ENCODE measurements around the gene TPI1.
"Not testable (repeated sequence)": the region's sequence is repeated elsewhere in the genome, so short reads cannot be mapped to it uniquely, and the experiment has no call there.

TPI1 gene

DNA sequence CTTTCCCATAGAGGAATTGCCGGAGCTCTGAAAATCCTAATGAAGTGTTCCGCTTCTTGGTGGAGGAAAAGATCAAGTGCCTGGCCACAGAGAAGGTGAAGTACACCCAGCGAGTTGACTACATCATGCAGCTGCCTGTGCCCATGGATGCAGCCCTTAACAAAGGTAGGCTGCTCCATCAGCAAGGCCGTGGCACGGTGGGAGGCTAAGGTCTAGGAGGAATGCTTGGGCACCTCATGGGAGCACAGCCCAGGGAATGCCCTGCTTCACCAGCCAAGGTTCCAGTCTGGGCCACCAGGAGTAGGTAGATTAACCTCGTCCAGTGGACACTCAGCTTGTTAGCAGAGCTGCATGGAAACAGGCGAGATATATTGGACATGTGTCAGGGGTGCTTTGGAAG is 6.4 kb upstream of the TPI1 start:
- no peaks in the 10 kb centered on the region for H3K27me3 Mint-ChIP-seq
- H3K9me3 Mint-ChIP-seq: no peaks in the 10 kb centered on the region
- no peak for DNase-seq
- no peak overlapping the region for H3K4me3 Mint-ChIP-seq
- no peaks in the 10 kb centered on the region for H3K4me1 Mint-ChIP-seq
- no peak overlapping the region for H3K27ac Mint-ChIP-seq
- H3K36me3 Mint-ChIP-seq: peaks cover 73% of the 10 kb centered on the region
- CTCF ChIA-PET: interaction anchor here (1.1 kb wide), 1 partner anchor 12 kb away, joined by 4 read pairs; the partner anchor contains the start of gene SPSB2

DNA sequence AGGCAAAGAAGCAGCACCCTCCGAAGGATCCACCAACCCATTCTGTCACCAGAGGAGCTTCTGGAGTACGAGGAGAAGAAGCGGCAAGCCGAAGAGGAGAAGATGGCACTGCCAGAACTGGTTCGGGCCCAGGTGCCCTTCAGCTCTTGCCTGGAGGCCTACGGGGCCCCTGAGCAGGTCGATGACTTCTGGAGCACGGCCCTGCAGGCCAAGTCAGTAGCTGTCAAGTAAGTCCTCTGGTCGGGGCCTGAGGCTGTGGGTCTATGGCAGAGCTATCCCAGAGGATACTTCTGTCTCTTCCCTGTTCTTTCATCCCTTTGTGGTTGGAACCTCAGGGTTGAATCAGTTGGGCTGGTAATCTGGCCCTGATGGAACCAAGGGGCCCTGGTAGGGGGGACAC is 5.9 kb upstream of the TPI1 start:
- no peaks in the 10 kb centered on the region for H3K27me3 Mint-ChIP-seq
- peaks cover under 1% of the 10 kb centered on the region for H3K4me1 Mint-ChIP-seq
- no peaks in the 10 kb centered on the region for H3K9me3 Mint-ChIP-seq
- peaks cover 68% of the 10 kb centered on the region for H3K36me3 Mint-ChIP-seq
- H3K27ac Mint-ChIP-seq: no peak overlapping the region
- H3K4me3 Mint-ChIP-seq: no peak overlapping the region
- DNase-seq: no peak
- CTCF ChIA-PET: interaction anchor here (1.1 kb wide), 1 partner anchor 11 kb away, joined by 4 read pairs; the partner anchor contains the start of gene SPSB2

- CTCF ChIA-PET: no interaction called here
- Mint-ChIP-seq H3K4me3 (no peak overlapping the region), H3K4me1 (peaks cover 10% of the 10 kb centered on the region), H3K27ac (no peak overlapping the region), H3K9me3 (no peaks in the 10 kb centered on the region), H3K27me3 (no peaks in the 10 kb centered on the region), H3K36me3 (peaks cover 59% of the 10 kb centered on the region)
- no peak for DNase-seq
These were observed 4.3 kb upstream of the TPI1 start for GRCh38 chr12:6863033-6863432.

GRCh38 chr12:6863586-6864321 is 3.6 kb upstream of the TPI1 start:
- H3K4me1 Mint-ChIP-seq: peaks cover 17% of the 10 kb centered on the region
- peaks cover 64% of the 10 kb centered on the region for H3K36me3 Mint-ChIP-seq
- H3K27ac Mint-ChIP-seq: no peak overlapping the region
- no peaks in the 10 kb centered on the region for H3K9me3 Mint-ChIP-seq
- H3K4me3 Mint-ChIP-seq: no peak overlapping the region
- no peaks in the 10 kb centered on the region for H3K27me3 Mint-ChIP-seq
- CTCF ChIA-PET: no interaction called here
- DNase-seq: no peak

- Mint-ChIP-seq H3K27ac (peak overlapping the region; percentile 17), H3K4me3 (peak overlapping the region; percentile 18)
- CTCF ChIA-PET: interaction anchor here (0.6 to 3.3 kb wide), 3 partner anchors 12 to 55 kb away, joined by 3 to 9 read pairs (median 4); partner anchors contain the start of gene USP5
These were observed 2.0 kb upstream of the TPI1 start for GRCh38 chr12:6865307-6865706.

GRCh38 chr12:6866163-6866919 is 990 bp upstream of the TPI1 start:
- Mint-ChIP-seq H3K27me3 (no peaks in the 10 kb centered on the region), H3K27ac (no peak overlapping the region), H3K4me3 (peak overlapping the region; percentile 95), H3K36me3 (peaks cover 73% of the 10 kb centered on the region), H3K9me3 (no peaks in the 10 kb centered on the region), H3K4me1 (peaks cover 43% of the 10 kb centered on the region)
- no peak for DNase-seq
- CTCF ChIA-PET: interaction anchor here (0.7 to 3.3 kb wide), 3 partner anchors 13 to 236 kb away, joined by 3 to 9 read pairs (median 3); no protein-coding TSS in a partner anchor

More at GRCh38 chr12:6865307-6865706, 2.0 kb upstream of the TPI1 start:
- Mint-ChIP-seq H3K4me1 (peaks cover 32% of the 10 kb centered on the region), H3K36me3 (peaks cover 72% of the 10 kb centered on the region)
- not testable (repeated sequence) for H3K27me3 Mint-ChIP-seq, H3K9me3 Mint-ChIP-seq, DNase-seq

- CTCF ChIA-PET: interaction anchor here (0.7 to 3.3 kb wide), 3 partner anchors 13 to 236 kb away, joined by 3 to 9 read pairs (median 3); no protein-coding TSS in a partner anchor
- no peak for DNase-seq
- Mint-ChIP-seq H3K4me1 (peaks cover 49% of the 10 kb centered on the region), H3K36me3 (peaks cover 77% of the 10 kb centered on the region), H3K27me3 (no peaks in the 10 kb centered on the region), H3K4me3 (peak overlapping the region; percentile 95), H3K9me3 (no peaks in the 10 kb centered on the region), H3K27ac (peak overlapping the region; percentile 95)
These were observed 365 bp upstream of the TPI1 start for GRCh38 chr12:6866920-6867412.

DNA sequence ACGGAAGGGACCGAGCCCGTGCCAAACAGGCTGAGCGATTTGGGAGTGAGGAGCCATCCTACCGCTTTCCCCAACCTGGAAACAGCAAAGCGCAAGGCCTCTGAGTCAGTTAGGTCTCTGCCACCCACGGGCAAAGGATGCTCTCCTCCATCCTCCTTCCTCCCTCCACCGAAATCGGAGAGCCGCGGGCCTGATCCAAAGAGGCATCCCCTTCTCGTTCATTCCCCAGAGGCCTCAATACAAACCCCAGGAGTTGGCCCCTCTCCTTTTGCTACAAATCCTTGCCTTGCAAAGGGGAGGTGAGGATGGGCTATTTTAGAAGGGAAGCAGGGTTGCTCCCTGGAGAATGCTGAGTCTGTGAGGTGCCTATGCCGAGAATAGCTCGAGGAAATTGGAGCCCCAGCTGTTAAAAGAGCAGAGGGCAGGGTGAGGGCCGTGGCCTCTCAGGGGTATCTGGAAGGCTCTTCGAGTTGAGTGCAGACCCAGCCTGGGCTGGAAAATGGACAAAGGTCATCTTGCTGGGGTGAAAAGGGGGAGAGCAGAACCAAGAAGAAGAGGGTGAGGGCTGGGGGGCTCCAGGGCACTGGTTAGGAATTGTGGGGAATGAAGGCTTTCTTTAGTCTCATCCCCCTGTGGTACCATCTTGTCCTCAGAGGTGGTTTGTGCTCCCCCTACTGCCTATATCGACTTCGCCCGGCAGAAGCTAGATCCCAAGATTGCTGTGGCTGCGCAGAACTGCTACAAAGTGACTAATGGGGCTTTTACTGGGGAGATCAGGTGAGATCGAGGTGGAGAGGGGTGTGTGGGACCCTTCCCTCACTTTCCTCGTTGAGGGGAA is 1.1 kb downstream of the TPI1 start:
- CTCF ChIA-PET: interaction anchor here (0.7 to 3.3 kb wide), 15 partner anchors 9 to 352 kb away, joined by 3 to 20 read pairs (median 4); partner anchors contain the start of genes C12orf57, CDCA3, MLF2 and RNU7-1
- no peaks in the 10 kb centered on the region for H3K9me3 Mint-ChIP-seq
- no peak for DNase-seq
- peaks cover 72% of the 10 kb centered on the region for H3K36me3 Mint-ChIP-seq
- H3K4me1 Mint-ChIP-seq: peaks cover 55% of the 10 kb centered on the region
- H3K4me3 Mint-ChIP-seq: peak overlapping the region; percentile 97
- H3K27me3 Mint-ChIP-seq: no peaks in the 10 kb centered on the region
- H3K27ac Mint-ChIP-seq: peak overlapping the region; percentile 89

DNA sequence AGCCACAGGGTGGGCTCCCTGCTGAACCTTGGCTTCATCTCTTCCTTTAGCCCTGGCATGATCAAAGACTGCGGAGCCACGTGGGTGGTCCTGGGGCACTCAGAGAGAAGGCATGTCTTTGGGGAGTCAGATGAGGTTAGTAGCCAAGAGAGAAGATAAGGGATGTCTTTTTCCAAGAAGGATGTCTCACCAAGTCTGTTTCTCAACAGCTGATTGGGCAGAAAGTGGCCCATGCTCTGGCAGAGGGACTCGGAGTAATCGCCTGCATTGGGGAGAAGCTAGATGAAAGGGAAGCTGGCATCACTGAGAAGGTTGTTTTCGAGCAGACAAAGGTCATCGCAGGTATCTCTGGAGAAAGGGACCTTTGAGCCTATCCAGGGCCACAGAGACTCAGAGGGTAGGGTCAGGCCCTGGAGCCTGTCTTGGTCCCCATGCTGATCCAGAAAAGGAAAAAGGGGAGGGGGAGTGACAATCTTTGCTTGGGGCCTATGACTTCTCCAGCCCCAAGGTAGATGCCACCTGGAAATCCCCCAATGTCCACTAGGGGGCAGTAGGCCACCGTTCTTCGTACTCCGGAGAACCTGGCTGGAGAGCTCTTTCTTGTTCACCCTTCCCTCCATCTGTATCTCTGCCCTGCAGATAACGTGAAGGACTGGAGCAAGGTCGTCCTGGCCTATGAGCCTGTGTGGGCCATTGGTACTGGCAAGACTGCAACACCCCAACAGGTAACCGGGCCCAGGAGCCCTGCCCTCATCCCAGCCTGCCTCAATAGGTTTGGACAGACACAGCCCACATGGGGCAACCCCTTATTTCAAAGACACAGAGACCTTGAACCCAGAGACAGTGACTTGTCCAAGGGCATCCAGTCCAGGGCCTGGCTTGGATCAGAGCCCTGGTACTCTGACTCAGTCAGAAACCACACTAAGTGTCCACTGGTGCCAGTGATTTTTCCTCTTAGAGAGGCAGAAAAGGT is 2.0 kb downstream of the TPI1 start:
- H3K4me3 Mint-ChIP-seq: peak overlapping the region; percentile 97
- H3K27me3 Mint-ChIP-seq: no peaks in the 10 kb centered on the region
- peaks cover 60% of the 10 kb centered on the region for H3K4me1 Mint-ChIP-seq
- peaks cover 65% of the 10 kb centered on the region for H3K36me3 Mint-ChIP-seq
- peak; percentile 93 for DNase-seq
- H3K27ac Mint-ChIP-seq: peak overlapping the region; percentile 89
- no peaks in the 10 kb centered on the region for H3K9me3 Mint-ChIP-seq
- CTCF ChIA-PET: interaction anchor here (0.6 to 2.9 kb wide), 31 partner anchors 11 to 257 kb away, joined by 3 to 20 read pairs (median 3); partner anchors contain the start of genes C12orf57, CDCA3, MLF2 and P3H3

DNA sequence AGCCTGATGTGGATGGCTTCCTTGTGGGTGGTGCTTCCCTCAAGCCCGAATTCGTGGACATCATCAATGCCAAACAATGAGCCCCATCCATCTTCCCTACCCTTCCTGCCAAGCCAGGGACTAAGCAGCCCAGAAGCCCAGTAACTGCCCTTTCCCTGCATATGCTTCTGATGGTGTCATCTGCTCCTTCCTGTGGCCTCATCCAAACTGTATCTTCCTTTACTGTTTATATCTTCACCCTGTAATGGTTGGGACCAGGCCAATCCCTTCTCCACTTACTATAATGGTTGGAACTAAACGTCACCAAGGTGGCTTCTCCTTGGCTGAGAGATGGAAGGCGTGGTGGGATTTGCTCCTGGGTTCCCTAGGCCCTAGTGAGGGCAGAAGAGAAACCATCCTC is 3.0 kb downstream of the TPI1 start:
- CTCF ChIA-PET: interaction anchor here (1.0 to 2.9 kb wide), 10 partner anchors 19 to 186 kb away, joined by 3 to 20 read pairs (median 4); partner anchors contain the start of genes C12orf57, CDCA3, P3H3 and RNU7-1
- Mint-ChIP-seq H3K4me1 (peaks cover 66% of the 10 kb centered on the region), H3K4me3 (peak overlapping the region; percentile 90), H3K36me3 (peaks cover 57% of the 10 kb centered on the region)
- H3K9me3 Mint-ChIP-seq, H3K27ac Mint-ChIP-seq, DNase-seq, H3K27me3 Mint-ChIP-seq: not testable (repeated sequence)

- no peaks in the 10 kb centered on the region for H3K27me3 Mint-ChIP-seq
- H3K27ac Mint-ChIP-seq: peak overlapping the region; percentile 93
- no peaks in the 10 kb centered on the region for H3K9me3 Mint-ChIP-seq
- DNase-seq: peak; percentile 67
- H3K4me3 Mint-ChIP-seq: peak overlapping the region; percentile 90
- H3K4me1 Mint-ChIP-seq: peaks cover 69% of the 10 kb centered on the region
- CTCF ChIA-PET: interaction anchor here (1.1 to 4.3 kb wide), 14 partner anchors 11 to 242 kb away, joined by 3 to 35 read pairs (median 7); partner anchors contain the start of genes C1RL, CDCA3 and USP5
- H3K36me3 Mint-ChIP-seq: peaks cover 56% of the 10 kb centered on the region
These were observed 4.0 kb downstream of the TPI1 start for GRCh38 chr12:6871052-6871957.
